Measurements from ENCODE around the gene TNS3.

TNS3 gene

GRCh38 chr7:47418601-47419309, 163.2 kb downstream of the TNS3 start:
- DNase-seq = no peak

DNA sequence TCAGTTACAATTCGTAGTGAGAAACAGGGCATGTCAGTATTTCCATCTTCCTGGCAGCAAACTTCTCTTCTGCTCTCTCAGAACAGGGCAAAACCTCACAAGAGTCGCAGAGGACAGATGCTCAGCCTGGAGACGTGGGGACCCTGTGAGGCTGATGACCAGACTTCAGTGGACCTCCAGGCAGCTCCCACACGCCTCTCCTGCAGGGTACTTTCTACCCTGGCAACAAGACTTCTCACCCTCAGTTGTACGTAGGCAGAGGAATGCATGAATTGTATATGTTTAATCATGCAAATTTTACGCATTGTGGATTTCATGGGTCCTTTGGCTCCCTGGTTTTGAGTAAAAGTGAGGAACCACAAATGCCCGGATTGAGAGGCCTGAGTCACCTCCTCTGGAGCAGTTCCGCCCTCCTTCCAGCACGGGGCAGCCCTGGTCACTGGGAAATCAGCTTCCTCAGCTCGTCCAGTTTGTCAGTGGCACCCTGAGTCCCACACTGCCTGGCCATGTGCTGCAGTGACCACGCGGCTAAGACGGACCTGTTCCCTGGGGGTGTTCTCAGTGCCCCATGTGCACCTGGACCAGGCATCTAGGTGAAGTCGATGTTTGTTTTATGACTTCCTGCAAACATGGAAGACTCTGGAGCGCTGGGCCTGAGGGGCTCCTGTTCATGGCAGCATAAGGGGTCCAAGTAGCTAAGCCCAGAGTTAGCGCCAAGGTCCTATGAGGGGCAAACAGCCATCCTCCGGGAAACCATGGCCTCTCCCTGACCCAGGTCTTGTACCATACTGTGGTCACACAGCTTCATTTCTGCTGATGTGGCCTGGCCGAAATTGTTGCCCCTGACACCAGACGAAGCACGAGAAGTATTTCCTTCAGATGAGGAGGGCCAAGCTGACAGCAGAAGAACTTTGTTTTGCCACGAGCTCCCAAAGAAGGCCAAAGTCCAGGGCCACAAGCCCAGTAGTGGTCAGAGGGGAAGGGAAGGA, 165.1 kb downstream of the TNS3 start:
- DNase-seq = no peak

- DNase-seq = no peak
These were observed 166.3 kb downstream of the TNS3 start for GRCh38 chr7:47415318-47416212.

- no peak for DNase-seq
These were observed 167.3 kb downstream of the TNS3 start for GRCh38 chr7:47414342-47415317.

DNA sequence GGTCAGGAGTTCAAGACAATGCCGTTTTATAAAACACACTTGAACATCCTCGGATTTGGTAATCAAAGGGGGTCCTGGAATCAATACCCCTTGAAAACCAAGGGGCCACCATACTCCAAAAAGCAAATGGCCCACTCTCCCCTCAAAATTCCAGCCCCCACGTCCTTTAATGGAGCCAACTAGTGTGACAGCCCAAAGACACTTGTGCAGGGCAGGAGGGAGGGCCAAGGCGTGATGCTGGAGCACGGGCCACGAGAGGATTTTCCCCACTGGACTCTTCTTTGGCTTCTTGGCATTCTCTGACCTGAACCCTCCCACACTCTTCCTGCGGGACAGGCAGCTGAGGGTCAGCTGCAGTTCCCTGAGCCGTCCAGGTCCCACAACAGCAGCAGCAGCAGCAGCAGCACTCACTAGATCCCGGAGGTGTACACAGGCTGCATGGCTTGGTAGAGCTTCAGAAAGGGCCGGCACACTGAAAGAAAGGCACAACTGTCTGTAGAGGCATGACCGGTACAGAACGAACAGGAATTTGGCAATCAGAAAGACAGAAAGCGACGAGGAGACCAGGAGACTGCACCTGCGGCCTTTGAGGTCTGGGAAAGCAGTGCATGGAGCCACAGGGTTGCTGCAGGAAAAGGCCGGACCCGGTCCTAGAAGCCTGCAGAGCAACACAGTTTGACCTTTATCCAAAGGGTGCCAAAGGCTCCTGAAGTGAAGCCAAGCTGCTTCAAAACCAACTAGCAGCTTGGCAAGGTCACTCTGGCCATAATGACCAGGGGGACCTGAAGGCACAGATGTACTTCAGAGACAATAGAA, 168.2 kb downstream of the TNS3 start:
- no peak for DNase-seq

- no peak for DNase-seq
These were observed 170.0 kb downstream of the TNS3 start for GRCh38 chr7:47411901-47412300.

GRCh38 chr7:47411281-47411869, 170.5 kb downstream of the TNS3 start:
- no peak for DNase-seq

- no peak for DNase-seq
These were observed 173.2 kb downstream of the TNS3 start for GRCh38 chr7:47408675-47409074.

GRCh38 chr7:47407821-47408674, 173.9 kb downstream of the TNS3 start:
- no peak for DNase-seq

GRCh38 chr7:47407136-47407535, 174.8 kb downstream of the TNS3 start:
- no peak for DNase-seq

GRCh38 chr7:47406801-47407129, 175.1 kb downstream of the TNS3 start:
- no peak for DNase-seq

- DNase-seq = no peak
These were observed 175.8 kb downstream of the TNS3 start for GRCh38 chr7:47405921-47406800.

GRCh38 chr7:47405286-47405904, 176.5 kb downstream of the TNS3 start:
- DNase-seq = no peak

- no peak for DNase-seq
These were observed 177.9 kb downstream of the TNS3 start for GRCh38 chr7:47404010-47404409.

- no peak for DNase-seq
These were observed 178.7 kb downstream of the TNS3 start for GRCh38 chr7:47402941-47403866.

GRCh38 chr7:47401611-47402570, 180.0 kb downstream of the TNS3 start:
- no peak for DNase-seq

Data from activated CD8-positive, alpha-beta memory T cell treated with anti-CD3 and anti-CD28 coated beads, Interleukin-2, amount 50 U/mL, for 4 hours (primary cell).